ENCODE results near the gene TENM4.

Gene TENM4

DNA sequence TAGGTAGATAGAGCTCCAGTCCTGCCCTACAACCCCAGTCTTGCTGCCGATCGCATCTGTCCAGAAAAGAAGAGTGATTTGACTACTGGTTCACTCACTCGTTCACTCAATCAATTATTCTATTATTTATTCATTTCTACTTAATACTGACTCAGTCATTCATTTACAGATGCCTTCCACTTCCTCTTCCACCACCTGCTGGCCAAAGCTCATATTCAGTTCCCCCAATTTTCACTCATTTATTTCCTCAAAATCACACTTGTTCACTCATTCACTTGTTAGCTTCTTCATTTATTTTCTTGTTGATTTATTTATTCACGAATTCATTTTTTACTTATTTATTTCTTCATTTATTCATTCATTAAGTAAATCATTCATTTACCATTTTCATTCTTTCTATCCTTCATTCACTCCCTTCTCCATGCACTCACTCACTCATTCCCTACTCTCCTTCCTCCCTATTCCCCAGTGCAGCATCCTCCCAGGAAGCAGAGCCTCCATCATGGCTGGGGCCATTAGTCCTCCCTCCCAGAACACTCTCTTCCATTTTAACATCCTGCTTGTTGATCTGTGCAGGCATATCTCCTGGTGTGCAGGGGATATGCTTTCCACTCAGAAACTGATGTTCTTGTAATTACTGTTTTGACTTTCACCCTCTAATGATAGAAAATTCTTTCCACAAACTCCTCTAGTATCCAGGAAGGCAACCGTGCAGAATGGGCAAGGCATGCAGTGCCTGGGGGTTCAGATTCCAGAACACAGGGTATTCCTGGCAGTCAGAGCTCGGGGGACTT is 281.0 kb downstream of the TENM4 start:
- DNase-seq: no peak

DNA sequence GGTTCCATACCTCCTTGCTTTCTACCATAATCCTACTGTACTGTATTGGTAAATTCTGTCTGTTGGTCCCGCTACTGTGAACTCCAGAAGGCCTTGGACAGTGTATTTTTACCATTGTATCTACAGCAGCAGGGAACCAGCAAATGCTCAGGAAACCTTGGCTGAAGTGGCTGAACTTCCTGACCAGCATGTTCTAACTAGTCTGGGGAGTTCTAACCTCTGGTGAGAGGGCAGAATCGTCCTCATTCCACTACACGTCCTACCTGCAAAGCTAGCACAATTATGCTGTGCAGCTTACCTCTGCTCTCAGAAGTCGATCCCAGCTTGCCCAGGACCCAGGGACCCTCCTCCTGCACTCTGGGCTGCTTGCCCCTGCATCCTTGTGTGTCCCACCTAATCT is 283.1 kb downstream of the TENM4 start:
- no peak for DNase-seq

DNA sequence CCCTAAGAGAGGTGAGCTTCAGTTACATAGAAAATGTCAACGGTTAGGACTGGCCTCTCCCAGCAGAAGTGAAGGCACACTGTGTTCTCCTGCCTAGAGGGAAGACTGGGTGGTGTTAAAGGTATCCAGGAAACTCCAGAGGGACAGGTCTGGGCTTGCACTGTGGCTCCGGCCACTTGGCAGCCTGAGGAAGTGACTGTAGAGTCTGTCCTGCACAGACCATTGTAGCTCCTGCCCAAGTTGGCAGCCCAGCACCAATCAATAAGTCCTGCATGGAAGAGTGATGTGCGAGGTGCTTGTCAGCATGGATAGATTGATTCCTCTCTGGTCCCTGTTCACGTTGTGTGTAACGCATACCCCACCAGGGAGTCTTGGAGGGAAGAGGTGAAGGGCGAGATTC is 284.8 kb downstream of the TENM4 start:
- DNase-seq: no peak

DNA sequence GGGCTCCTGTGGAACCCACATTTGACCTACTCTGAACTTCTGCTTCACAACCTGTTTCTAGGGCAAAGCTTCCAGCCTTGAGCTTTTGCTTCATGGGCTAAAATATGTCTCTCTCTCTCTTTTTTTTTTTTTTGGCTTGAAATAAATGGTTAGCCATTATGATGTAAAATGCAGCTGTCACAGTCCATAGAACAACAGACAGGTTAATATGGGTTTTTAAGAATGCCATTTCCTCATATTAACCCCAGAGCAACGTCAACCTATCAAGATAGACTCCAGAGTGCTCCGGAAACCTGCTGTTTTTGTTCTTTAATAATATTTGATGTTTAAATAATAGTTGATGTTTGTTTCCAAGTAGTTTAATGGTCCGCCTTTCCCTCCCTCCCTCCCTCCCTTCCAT is 285.6 kb downstream of the TENM4 start:
- no peak for DNase-seq

DNA sequence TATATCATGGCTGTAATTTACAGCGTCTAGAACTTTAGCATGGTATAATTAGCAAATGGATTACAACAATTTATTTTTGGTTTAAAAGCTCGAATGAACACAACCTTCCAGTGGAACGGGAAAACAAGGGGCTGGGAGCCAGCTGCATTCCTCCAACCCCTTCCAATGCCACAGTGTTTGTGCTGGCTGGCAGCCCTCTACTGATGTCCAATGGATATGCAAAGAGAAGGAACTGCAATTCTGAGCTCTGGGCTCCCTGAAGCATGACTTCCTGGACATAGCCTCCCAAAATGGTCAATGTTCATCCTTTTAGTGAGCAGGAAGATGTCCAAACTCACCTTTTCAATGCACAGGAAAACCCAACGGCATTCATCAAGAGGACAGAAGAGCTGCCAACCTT is 288.3 kb downstream of the TENM4 start:
- DNase-seq: no peak

DNA sequence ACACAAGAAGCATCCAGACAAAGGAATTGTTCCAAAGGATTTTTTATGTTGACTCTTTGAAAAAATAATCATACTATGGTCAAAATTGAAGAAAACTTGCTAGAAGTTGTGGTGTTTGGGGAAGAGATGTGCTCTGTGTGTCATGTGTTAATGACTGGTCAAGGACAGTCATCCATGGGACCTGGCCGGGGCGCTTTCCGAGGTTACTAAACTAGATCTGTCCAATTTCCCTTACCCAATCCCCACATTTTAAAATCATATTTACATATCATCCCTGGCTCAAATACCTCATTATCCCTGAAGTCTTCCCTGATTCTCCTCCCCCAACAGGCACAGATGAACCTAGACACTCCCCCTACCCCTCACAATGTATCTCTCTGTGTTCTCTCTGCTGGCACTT is 289.4 kb downstream of the TENM4 start:
- DNase-seq: no peak

DNA sequence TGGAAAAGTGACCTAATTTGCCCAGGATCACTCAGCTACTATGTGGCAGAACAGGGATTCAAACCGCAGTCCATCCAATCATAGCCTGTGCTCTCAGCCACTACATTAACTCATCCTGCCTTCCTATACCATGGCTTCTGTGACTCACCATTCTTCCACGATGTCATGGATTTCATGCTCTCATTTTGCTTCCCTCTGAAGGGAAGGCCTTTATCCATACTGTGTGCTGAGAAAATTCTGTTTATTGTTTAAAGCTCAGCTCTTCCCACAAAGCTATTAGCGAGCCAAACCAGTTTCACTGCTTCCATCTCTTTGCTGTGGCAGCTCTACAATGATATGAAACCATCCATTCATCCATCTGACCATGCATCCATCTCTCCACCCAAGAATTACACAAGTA is 289.9 kb downstream of the TENM4 start:
- no peak for DNase-seq

DNA sequence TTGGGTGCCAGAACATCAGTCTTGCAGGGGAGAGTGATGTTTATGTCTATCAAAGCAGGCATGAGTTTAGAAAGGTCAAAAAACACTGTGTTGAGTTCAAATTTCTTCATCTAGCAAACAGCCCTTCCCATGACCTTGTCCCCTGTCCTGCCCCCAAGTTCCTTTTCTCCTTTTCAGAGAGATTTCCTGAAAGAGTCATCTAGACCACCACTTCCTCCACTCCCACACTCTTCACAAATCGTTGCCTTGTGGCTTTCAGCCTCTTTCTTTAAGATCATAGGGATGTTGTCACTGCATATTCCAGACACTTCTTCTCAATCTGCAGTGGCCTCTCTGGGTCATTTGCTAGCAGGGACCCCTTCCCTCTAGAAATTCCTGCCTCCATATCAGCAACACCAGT is 290.5 kb downstream of the TENM4 start:
- no peak for DNase-seq

DNA sequence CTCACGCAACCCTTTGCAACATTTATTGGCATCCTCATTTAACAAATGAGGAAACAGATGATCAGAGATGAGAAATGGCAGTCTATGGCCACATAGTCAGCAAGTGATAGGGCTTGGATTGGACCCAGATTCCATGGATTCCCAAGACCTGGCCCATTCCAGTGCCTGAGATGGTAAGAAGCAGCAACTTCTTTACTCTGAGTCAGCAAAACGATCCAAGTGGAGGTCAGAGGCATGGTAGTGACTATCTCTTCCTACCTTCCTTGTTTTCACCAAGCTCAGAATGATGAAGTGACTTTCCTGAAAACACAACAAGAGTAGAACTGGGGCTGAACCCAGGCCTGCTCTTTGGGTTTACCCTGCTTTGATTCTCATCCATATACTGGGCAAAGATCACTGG is 293.1 kb downstream of the TENM4 start:
- no peak for DNase-seq

DNA sequence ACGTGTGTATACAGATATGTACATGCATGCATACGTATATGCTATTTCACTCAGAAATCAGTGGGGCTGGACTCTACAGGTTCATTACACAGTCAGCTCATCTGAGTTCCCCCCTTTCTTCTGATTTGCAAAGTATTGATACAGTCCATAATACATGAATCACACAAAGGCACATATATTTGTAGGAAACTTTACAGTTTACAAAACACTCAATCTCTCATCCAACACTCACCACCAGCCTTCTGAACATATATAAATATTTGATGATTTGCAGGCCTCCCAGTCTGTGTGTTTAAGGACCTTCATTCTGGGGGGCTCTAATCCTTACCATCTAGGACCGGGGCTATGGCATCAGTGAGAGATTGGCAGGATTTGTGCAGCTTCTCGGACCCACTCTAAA is 293.8 kb downstream of the TENM4 start:
- no peak for DNase-seq

DNA sequence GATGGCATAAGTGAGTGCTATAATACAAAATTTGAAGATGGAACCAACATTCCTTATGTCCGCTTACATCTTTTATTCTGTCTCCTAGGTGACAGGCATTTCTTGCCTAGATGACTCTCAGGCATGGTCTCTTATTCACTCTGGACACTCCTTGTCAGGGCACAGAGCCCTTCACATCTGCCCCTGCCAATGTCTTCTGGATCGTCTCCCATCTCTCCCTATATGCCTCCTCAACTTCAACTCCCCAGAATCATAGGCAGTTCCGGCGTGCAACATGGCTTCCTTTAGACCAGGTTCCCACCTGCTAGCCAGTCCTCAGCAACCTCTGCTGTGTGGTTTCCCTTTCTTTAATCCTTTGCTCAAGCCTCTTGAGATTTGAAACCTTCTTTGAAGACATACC is 300.9 kb downstream of the TENM4 start:
- DNase-seq: no peak

DNA sequence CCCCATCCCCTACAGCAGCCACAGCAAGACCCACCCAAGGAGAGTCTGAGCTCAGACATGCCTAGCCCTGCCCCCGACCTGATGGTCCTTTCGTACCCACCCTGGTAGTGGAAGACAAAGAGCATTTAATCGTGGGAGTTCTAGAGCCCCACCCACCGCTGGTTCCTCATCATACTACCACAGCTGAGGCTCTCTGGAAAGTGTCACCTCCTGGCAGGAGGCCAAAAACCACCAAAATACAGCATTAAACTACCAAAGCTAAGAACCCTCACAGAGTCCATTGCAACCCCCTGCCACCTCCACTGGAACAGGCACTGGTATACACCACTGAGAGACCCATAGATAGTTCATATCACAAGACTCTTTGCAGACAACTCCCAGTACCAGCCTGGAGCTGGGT is 311.1 kb downstream of the TENM4 start:
- no peak for DNase-seq

DNA sequence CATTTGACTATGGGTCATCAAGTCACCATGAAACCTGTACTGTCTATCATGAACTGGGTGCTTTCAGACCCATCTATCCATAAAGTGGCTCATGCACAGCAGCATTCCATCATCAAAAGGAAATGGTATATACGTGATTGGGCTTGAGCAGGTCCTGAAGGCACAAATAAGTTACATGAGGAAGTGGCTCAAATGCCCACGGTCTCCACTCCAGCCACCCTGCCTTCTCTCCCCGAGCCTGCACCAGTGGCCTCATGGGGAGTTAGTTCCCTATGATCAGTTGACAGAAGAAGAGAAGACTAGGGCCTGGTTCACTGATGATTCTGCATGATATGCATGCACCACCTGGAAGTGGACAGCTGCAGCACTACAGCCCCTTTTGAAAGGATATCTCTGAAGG is 312.5 kb downstream of the TENM4 start:
- no peak for DNase-seq

DNA sequence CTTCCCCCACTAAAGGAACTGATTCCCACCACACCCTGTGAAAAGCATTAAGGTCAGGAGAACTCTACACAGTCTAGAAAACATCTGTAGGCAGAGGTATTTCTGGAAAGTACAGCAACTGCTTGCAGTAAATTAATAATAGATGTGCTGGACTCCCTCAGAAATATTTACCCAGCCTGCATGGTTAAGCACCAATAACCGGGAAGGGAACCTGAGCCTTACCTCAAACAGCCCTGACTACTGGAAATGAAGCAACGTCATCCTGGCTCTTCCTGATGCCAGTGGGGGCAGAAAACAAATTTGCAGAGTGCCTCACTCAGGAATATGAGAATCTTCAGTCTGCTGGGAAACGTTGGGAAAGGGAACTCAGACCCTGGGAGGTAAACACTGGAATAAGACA is 318.1 kb downstream of the TENM4 start:
- DNase-seq: no peak

DNA sequence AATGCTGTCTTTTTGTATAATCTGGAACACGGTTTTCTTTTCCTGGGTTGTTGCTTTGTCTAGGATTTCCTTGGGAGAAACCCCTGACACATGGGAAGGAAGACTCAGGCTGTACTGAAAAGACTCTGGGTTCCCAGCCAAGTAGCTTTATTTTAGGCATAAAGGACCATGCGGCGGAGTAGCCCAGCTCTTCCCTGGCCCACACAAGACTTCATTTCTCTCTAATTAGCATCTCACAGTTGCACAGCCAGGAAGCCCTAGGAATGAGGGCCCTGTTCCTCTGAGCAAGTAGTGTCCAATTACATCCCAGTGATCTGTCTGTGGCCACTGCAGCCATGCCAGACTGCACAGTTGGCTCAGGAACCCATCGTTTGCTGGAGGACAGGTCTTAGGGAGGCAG is 319.5 kb downstream of the TENM4 start:
- no peak for DNase-seq

DNA sequence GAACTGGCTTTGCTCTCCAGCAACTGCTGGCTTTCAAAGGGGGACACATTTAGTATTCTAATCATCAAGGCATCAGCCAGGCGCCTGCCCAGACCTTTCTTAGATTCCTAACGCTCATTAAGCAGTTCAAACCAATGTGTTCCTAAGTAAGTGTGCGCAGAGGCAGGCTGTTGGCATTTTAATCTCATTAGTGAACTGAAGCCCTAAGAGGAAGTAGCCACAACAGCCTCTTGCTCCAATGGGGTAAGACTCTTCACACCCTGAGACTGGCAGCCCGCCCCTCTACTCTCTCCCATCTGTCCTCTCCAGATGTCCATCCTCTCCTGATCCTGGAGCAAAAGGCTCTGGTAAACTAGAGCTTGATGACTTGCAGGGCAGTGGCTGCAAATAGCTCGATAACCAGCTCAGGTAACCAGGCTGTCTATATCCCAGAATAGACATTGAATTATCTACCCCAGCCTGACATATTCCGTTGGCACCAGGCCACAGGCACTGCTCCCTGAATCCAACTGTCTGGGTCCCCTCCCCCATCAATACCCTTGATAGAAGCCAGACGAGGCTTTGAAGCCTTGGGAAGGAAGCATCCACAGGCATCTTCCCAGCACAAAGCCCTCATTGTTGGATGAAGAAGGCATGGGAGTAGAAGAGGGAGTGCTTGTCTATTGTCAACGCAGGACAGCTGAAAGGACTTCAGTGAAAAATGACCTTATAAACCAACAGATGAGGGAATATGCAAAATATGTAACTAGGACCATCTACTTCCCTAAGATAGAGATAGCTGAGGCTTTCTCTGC is 321.1 kb downstream of the TENM4 start:
- no peak for DNase-seq

DNA sequence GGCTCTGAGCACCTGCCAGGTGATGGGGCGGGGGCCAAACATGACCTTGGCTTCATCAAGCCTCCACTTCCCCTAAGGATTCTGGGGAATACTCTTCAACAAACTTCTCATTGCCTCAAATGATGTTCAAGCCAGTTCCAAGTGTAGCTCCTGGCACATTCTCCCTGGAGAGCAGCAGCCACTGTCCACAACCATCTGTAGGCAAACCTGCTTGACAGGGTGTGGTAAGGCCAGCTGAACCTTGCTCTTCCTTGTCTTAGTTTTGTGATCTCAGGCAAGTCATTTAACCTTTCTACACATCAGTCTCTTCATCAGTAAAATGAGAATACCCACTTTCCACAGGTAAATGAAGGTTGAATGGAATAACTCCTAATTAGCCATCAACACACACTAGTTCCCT is 323.3 kb downstream of the TENM4 start:
- no peak for DNase-seq

DNA sequence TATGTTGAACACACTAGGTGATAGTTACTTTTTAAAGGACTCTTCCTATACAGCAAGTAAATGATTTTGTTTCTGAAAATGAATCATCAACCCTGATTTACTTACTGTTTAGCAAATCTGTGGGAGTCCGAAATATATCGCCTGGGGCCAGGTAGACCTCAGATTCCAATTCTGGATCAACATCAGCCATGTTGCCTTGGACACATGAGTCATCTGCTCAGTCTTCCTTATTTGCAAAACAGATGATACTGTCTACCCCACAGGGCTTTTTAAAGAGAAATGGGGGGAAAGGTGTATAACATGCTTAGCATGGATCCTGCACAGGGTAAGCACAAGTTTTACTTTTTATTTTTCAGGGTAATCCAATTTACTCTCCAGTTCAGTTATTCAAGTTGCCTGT is 324.2 kb downstream of the TENM4 start:
- DNase-seq: no peak

DNA sequence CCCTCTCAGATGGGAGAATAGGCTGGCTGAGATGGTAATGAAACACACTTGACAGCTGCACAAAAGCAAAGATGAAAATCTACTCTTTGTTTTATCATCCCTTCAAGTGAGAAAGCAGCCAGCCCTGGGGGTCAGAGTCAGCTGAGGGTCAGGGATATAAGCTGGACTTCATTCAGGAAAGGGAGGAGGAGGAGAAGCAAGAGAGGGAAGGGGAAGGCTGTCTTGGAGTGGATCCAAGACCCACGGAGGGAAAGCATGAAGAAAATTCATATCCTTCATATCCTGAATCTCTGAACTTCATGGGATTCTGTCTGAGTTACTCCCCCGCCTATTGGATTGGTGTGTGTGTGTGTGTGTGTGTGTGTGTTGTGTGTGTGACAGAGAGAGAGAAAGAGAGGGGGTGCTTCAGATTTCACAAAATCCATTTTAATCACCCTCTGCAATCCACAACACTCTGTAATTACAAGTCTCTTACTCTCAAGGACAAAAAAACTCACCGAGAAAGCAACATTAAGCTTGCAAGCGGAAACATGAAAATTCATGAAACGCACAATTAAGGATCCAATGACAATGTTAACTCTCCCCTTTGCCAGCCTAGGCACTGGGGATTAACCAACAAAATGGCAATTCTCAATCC is 327.7 kb downstream of the TENM4 start:
- no peak for DNase-seq

DNA sequence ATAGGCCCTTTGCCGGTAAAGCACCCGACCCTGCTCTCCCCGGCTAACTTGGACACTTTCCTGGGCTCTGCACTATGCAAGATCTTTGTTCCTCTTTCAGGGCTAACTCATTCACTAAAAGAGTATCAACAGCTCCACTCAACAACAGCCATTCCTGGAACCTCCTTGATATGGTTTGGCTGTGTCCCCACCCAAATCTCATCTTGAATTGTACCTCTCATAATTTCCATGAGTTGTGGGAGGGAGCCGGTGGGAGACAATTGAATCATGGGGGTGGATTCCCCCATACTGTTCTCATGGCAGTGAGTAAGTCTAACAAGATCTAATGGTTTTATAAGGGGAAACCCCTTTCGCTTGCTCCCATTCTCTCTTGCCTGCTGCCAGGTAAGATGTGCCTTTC is 330.0 kb downstream of the TENM4 start:
- DNase-seq: no peak

DNA sequence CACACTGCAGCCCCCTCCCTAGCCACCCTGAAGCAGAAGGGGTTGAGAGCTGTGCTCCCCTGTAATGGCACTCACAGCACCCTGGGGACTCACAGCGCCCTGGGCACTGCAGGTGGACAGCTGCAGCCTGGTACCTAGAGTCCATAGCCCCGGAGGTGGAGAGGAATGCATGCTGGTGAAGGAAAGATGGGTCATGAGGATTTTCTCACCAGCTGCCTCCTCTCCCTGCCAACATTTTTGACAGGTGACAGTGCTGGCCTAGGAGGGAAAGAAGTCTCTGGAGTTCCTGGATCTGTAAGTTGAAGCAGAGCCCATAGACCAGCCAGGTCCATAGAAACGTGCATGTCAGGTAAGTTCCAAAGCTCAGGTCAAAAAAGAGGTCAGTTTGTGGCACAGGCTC is 330.5 kb downstream of the TENM4 start:
- no peak for DNase-seq

DNA sequence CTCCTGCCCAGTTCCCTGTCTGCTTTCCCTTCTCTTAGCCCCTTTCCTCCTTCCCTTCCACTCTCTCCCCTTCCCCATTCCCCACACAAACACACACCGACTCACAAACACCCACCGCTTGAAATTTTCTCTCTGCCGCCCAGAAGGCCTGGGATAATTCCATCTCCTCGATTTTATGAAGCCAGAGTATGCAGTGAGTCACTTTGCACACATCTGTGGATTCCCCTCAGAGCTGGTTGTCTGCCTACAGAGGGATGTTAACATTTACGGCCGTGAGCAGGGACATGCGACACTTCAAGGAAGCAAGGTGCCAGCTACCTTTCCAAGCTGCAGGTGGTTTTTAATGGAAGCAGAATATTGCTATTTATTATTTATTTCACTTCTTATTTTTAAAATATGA is 332.0 kb downstream of the TENM4 start:
- DNase-seq: no peak

DNA sequence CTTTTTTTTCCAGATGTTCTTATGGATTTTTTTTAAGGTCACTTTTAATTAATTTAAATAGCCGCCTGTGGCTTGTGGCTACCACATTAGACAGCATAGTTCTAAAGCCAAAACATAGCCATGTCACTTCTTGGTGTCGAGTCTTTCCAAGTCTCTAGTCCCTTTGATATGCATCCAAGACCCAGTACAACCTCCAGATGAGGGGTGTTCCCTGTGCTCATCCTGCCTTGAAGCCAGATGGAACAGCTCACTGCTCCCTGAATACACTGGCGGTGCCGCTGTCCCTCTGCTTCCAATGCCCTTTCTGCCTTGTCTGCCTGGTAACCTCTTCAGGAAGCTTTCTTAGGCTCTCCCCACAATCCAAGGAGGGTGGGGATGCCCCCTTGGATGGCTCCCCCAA is 338.0 kb downstream of the TENM4 start:
- no peak for DNase-seq

DNA sequence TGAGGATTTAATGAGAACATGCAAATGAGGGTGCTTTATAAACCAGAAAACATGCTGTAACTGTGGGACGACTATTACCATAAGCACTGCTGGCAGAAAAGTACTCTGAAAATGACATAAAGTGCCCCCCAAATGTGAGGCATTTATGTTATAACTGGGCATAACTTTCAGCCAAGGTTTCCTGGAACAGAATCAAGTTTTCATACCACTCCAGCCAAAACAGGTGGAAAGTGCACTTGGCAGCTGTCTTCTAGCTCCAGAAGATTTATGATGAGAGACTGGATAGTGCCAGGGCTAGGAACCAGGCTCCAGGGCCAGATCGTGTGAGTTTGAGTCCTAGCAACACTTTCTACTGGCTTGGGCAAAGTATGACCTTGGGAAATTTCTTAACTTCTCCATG is 339.2 kb downstream of the TENM4 start:
- no peak for DNase-seq

All from bone marrow (tissue), 2 donors.